Upper lobe of left lung (tissue), 4 donors: Measurements from ENCODE around the gene SKIC2.
"Not testable (repeated sequence)": the region's sequence is repeated elsewhere in the genome, so short reads cannot be mapped to it uniquely, and the experiment has no call there.

Experiments used
- EP300 ChIP-seq, 4 donors: sonication (generic); formaldehyde crosslinking; IDR thresholded peaks; one replicate each; pipeline ENCODE4 v1.5.1; 2017; ENCODE audit warnings: antibody characterized with exemption in 4 of 4, control low read depth in 2 of 4
- TF ChIP-seq, protein P1 (sequence below), 6 experiments: fragments of 450-650 bp in 4 of 6; fragments of 200-600 bp in 2 of 6; sonication (generic) in 2 of 6; IDR thresholded peaks; one replicate each; pipeline ENCODE4 v1.5.1; 2016 to 2019; ENCODE audit warnings: antibody characterized with exemption in 6 of 6

DNA sequence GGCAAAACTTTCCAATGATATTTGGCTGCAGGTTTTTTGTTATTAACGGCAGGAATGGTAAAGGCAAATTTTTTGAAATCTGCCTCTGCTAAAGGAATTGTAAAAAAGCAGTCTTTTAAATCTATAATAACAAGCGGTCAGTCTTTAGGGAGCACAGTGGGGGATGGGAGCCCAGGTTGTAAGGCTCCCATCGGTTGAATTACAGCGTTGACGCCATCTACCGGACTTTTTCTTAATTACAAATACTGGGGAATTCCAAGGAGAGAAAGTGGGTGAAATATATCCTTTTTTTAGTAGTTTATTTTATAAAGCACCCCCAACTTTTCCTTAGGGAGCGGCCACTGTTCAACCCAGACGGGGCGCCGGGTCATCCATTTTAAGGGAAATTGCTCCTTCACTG, 30.4 kb downstream of the SKIC2 start:
- TF ChIP-seq, protein P1, sequence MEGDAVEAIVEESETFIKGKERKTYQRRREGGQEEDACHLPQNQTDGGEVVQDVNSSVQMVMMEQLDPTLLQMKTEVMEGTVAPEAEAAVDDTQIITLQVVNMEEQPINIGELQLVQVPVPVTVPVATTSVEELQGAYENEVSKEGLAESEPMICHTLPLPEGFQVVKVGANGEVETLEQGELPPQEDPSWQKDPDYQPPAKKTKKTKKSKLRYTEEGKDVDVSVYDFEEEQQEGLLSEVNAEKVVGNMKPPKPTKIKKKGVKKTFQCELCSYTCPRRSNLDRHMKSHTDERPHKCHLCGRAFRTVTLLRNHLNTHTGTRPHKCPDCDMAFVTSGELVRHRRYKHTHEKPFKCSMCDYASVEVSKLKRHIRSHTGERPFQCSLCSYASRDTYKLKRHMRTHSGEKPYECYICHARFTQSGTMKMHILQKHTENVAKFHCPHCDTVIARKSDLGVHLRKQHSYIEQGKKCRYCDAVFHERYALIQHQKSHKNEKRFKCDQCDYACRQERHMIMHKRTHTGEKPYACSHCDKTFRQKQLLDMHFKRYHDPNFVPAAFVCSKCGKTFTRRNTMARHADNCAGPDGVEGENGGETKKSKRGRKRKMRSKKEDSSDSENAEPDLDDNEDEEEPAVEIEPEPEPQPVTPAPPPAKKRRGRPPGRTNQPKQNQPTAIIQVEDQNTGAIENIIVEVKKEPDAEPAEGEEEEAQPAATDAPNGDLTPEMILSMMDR (IDR thresholded peaks at IDR 0.05) = not testable (repeated sequence)
- TF ChIP-seq EP300 (IDR thresholded peaks at IDR 0.05) = not testable (repeated sequence)
